Neural progenitor cell (in vitro differentiated cells): ENCODE results near the gene NDUFA6. TPM values are rescaled to one million over a fixed set of nuclear protein-coding genes. Genes with fewer than 3 reads are reported as not detected.
"Not testable (repeated sequence)": the region's sequence is repeated elsewhere in the genome, so short reads cannot be mapped to it uniquely, and the experiment has no call there.

ENCODE experiments used
- DNase-seq: peaks from one replicate; pipeline ENCODE4 v3.0.0-alpha.2; 2016; ENCODE audit warnings: low spot score
- H2AFZ ChIP-seq: fragments of 200-600 bp; sonication (generic); replicated peaks from 2 replicates; pipeline ENCODE4 v1.6.1; 2016; ENCODE audit warnings: antibody characterized with exemption
- H3F3A ChIP-seq: fragments of 200-600 bp; sonication (generic); 2 replicates; pipeline ENCODE4 v1.6.1; 2016; ENCODE audit warnings: antibody characterized with exemption, low read depth
- H3K27ac ChIP-seq: fragments of 200-600 bp; sonication (generic); 2 replicates; pipeline ENCODE4 v1.5.1; 2016; ENCODE audit warnings: mild to moderate bottlenecking
- H3K27me3 ChIP-seq: fragments of 200-600 bp; sonication (generic); 2 replicates; pipeline ENCODE4 v1.6.1; 2016; ENCODE audit warnings: mild to moderate bottlenecking, moderate library complexity
- H3K36me3 ChIP-seq: fragments of 200-600 bp; sonication (generic); 2 replicates; pipeline ENCODE4 v1.5.1; 2016
- H3K4me1 ChIP-seq: fragments of 200-600 bp; sonication (generic); 2 replicates; pipeline ENCODE4 v1.6.1; 2016; ENCODE audit warnings: mixed run types
- H3K4me2 ChIP-seq: fragments of 200-600 bp; sonication (generic); 2 replicates; pipeline ENCODE4 v1.6.1; 2016
- H3K4me3 ChIP-seq: fragments of 200-600 bp; sonication (generic); 2 replicates; pipeline ENCODE4 v1.5.1; 2016
- H3K79me2 ChIP-seq: fragments of 200-600 bp; sonication (generic); 2 replicates; pipeline ENCODE4 v1.6.1; 2016; ENCODE audit warnings: low read depth
- H3K9ac ChIP-seq: fragments of 200-600 bp; sonication (generic); 2 replicates; pipeline ENCODE4 v1.6.1; 2016
- H3K9me3 ChIP-seq: fragments of 200-600 bp; sonication (generic); 2 replicates; pipeline ENCODE4 v1.5.1; 2016; ENCODE audit warnings: low read depth
- H4K20me1 ChIP-seq: fragments of 200-600 bp; sonication (generic); 2 replicates; pipeline ENCODE4 v1.6.1; 2016; ENCODE audit warnings: low read depth
- H3K27ac Mint-ChIP-seq: 3 replicates; pipeline ENCODE4 v1.8.0; 2021; ENCODE audit warnings: mixed read lengths
- H3K27me3 Mint-ChIP-seq: 2 replicates; pipeline ENCODE4 v1.8.0; 2022; ENCODE audit warnings: low read depth, mild to moderate bottlenecking, inconsistent platforms, moderate library complexity, mixed read lengths; ENCODE audit not compliant: insufficient read depth
- H3K36me3 Mint-ChIP-seq: 3 replicates; pipeline ENCODE4 v1.8.0; 2021; ENCODE audit warnings: mixed read lengths
- H3K4me1 Mint-ChIP-seq: 3 replicates; pipeline ENCODE4 v1.8.0; 2021; ENCODE audit warnings: mixed read lengths
- H3K4me3 Mint-ChIP-seq: 3 replicates; pipeline ENCODE4 v1.8.0; 2021; ENCODE audit warnings: mild to moderate bottlenecking, moderate library complexity, mixed read lengths
- H3K9me3 Mint-ChIP-seq: 3 replicates; pipeline ENCODE4 v1.8.0; 2020; ENCODE audit warnings: mixed read lengths
- CTCF ChIP-seq: fragments of 200-600 bp; sonication (generic); IDR thresholded peaks from 2 replicates; pipeline ENCODE4 v1.5.1; 2017; ENCODE audit warnings: antibody characterized with exemption, mild to moderate bottlenecking
- EZH2 ChIP-seq: fragments of 200-600 bp; sonication (generic); IDR thresholded peaks from 2 replicates; pipeline ENCODE4 v1.6.1; 2017; ENCODE audit warnings: antibody characterized with exemption, mild to moderate bottlenecking, moderate library complexity
- EZH2phosphoT487 ChIP-seq: fragments of 200-600 bp; sonication (generic); IDR thresholded peaks from 2 replicates; pipeline ENCODE4 v1.6.1; 2017; ENCODE audit warnings: antibody characterized with exemption
- total RNA-seq: library from RNA; depleted of rRNA; stranded (reverse); fragments of >200 nt; gene quantifications from 2 replicates; pipeline ENCODE4 v1.2.3, GENCODE V29; 2015; ENCODE audit warnings: low replicate concordance

NDUFA6 gene
- total RNA-seq, 1 donor from 2014 or later, result 132 TPM

- Mint-ChIP-seq H3K9me3 (peaks cover 25% of the 10 kb centered on the region), H3K27me3 (peaks cover 2% of the 10 kb centered on the region), H3K4me3 (no peak overlapping the region), H3K36me3 (peaks cover 12% of the 10 kb centered on the region), H3K4me1 (peaks cover 11% of the 10 kb centered on the region), H3K27ac (no peak overlapping the region)
- no peaks in the 10 kb centered on the region for H3K79me2 ChIP-seq
- H3K36me3 ChIP-seq, result no peaks in the 10 kb centered on the region
- H3K27me3 ChIP-seq, result peaks cover 13% of the 10 kb centered on the region
- no peak overlapping the region for H3K9ac ChIP-seq
- H2AFZ ChIP-seq, result no peak overlapping the region
- no peak overlapping the region for H3K27ac ChIP-seq
- no peak overlapping the region for H3K4me3 ChIP-seq
- H3K9me3 ChIP-seq, result no peaks in the 10 kb centered on the region
- no peak overlapping the region for H3K4me2 ChIP-seq
- no peaks in the 10 kb centered on the region for H4K20me1 ChIP-seq
- TF ChIP-seq EZH2phosphoT487 (no peak), EZH2 (no peak), CTCF (peak; percentile 71)
- H3F3A ChIP-seq, result peaks cover 4% of the 10 kb centered on the region
- peak; percentile 82 for DNase-seq
- peaks cover 15% of the 10 kb centered on the region for H3K4me1 ChIP-seq
Observed at GRCh38 chr22:42114721-42115120, 24.1 kb upstream of the NDUFA6 start.

GRCh38 chr22:42112793-42113192 lies 22.2 kb upstream of the NDUFA6 start:
- not testable (repeated sequence) for H3F3A ChIP-seq, H2AFZ ChIP-seq, H3K79me2 ChIP-seq, H3K27ac ChIP-seq, H3K4me1 Mint-ChIP-seq, H3K4me3 Mint-ChIP-seq, H3K27me3 Mint-ChIP-seq, H3K27ac Mint-ChIP-seq, H3K9me3 ChIP-seq, H3K9ac ChIP-seq, H4K20me1 ChIP-seq, H3K36me3 ChIP-seq, H3K4me3 ChIP-seq
- Histone ChIP-seq H3K4me2 (peak overlapping the region; percentile 32), H3K27me3 (peaks cover 19% of the 10 kb centered on the region), H3K4me1 (peaks cover 15% of the 10 kb centered on the region)
- Mint-ChIP-seq H3K36me3 (peaks cover 12% of the 10 kb centered on the region), H3K9me3 (peaks cover 26% of the 10 kb centered on the region)
- peak; percentile 57 for DNase-seq
- peak; percentile 38 for TF ChIP-seq CTCF

DNA sequence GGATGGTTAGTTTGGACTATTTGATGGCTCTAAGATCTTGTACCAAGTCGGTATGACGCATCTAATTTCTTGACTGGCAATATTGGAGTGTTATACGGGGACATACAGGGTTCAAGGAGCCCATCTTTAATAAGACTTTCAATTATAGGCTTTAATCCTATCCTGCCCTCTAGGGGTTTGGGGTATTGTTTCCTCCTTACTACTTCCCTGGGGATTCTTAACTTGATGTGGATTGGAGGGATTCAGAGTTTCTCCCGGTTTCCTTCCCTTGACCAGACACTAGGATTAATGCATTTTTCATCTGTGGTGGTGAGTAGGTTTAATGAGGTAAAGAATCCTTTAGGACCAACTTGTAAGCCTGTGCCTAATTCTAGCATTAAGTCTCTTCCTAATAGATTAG lies 21.2 kb upstream of the NDUFA6 start:
- H3K9ac ChIP-seq, result no peak overlapping the region
- Mint-ChIP-seq H3K27me3 (peaks cover 2% of the 10 kb centered on the region), H3K36me3 (peaks cover 12% of the 10 kb centered on the region), H3K27ac (no peak overlapping the region), H3K9me3 (peaks cover 26% of the 10 kb centered on the region), H3K4me3 (no peak overlapping the region), H3K4me1 (peaks cover 10% of the 10 kb centered on the region)
- H2AFZ ChIP-seq, result no peak overlapping the region
- H3F3A ChIP-seq, result peaks cover 4% of the 10 kb centered on the region
- H3K4me3 ChIP-seq, result no peak overlapping the region
- no peaks in the 10 kb centered on the region for H3K36me3 ChIP-seq
- no peaks in the 10 kb centered on the region for H4K20me1 ChIP-seq
- TF ChIP-seq CTCF (peak; percentile 11), EZH2phosphoT487 (no peak), EZH2 (no peak)
- H3K9me3 ChIP-seq, result no peaks in the 10 kb centered on the region
- peaks cover 19% of the 10 kb centered on the region for H3K27me3 ChIP-seq
- H3K27ac ChIP-seq, result no peak overlapping the region
- DNase-seq, result no peak
- peaks cover 15% of the 10 kb centered on the region for H3K4me1 ChIP-seq
- no peaks in the 10 kb centered on the region for H3K79me2 ChIP-seq
- no peak overlapping the region for H3K4me2 ChIP-seq

DNA sequence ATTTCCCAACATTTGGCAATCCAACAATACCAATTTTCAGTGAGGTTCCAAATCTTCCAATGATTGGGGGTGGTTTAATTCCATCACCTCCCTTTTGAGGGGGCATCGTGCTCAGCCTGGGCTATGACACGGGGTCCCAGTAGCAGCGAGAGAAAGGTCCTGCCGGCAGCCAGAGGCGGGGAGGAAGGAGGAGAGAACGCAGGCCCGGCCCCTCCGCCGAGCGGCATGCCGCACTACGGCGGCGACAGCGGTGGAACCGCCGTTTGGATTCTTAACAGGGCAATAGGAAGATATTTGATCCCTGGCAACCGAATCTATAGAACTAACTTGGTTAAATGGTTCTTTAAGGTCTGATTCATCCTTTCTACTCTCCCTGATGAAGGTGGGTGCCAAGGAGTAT lies 18.3 kb upstream of the NDUFA6 start:
- Mint-ChIP-seq H3K27me3 (no peaks in the 10 kb centered on the region), H3K9me3 (peaks cover 14% of the 10 kb centered on the region), H3K36me3 (peaks cover 6% of the 10 kb centered on the region), H3K4me1 (peaks cover 10% of the 10 kb centered on the region), H3K4me3 (no peak overlapping the region), H3K27ac (no peak overlapping the region)
- Histone ChIP-seq H3K4me1 (peaks cover 12% of the 10 kb centered on the region), H3K27ac (no peak overlapping the region), H3K79me2 (no peaks in the 10 kb centered on the region), H3K9me3 (no peaks in the 10 kb centered on the region), H3K27me3 (peaks cover 6% of the 10 kb centered on the region), H3F3A (peaks cover under 1% of the 10 kb centered on the region), H2AFZ (no peak overlapping the region), H4K20me1 (no peaks in the 10 kb centered on the region), H3K4me2 (no peak overlapping the region), H3K9ac (no peak overlapping the region), H3K36me3 (no peaks in the 10 kb centered on the region), H3K4me3 (no peak overlapping the region)
- TF ChIP-seq EZH2 (no peak), EZH2phosphoT487 (no peak)
- no peak for DNase-seq

GRCh38 chr22:42104332-42104860 lies 13.8 kb upstream of the NDUFA6 start:
- Mint-ChIP-seq H3K9me3 (peaks cover 31% of the 10 kb centered on the region), H3K36me3 (peaks cover 16% of the 10 kb centered on the region)
- not testable (repeated sequence) for H3K4me3 Mint-ChIP-seq, H3K36me3 ChIP-seq, H3F3A ChIP-seq, H3K4me2 ChIP-seq, H3K4me3 ChIP-seq, H3K27me3 ChIP-seq, H3K27ac Mint-ChIP-seq, H2AFZ ChIP-seq, H3K27me3 Mint-ChIP-seq, H3K4me1 Mint-ChIP-seq, H3K79me2 ChIP-seq, H4K20me1 ChIP-seq, H3K27ac ChIP-seq, H3K9ac ChIP-seq, H3K9me3 ChIP-seq, DNase-seq, H3K4me1 ChIP-seq
